Endothelial cell of umbilical vein (primary cell): ENCODE measurements around the gene TNFRSF19.

Source experiments
- CTCF ChIP-seq, 2 donors: IDR thresholded peaks; 1 replicate in 1 of 2; 2 replicates in 1 of 2; pipeline ENCODE4 v1.5.1; 2011; ENCODE audit warnings: low read length in 2 of 2, mild to moderate bottlenecking in 2 of 2, moderate library complexity in 2 of 2, control low read depth in 1 of 2, inconsistent platforms in 1 of 2, low read depth in 1 of 2; ENCODE audit not compliant: insufficient read depth in 1 of 2; ENCODE audit errors: extremely low read depth in 1 of 2
- EZH2 ChIP-seq: IDR thresholded peaks from 2 replicates; pipeline ENCODE4 v1.6.1; 2012; ENCODE audit warnings: borderline replicate concordance, low read depth, mild to moderate bottlenecking, moderate library complexity, low read length, inconsistent platforms; ENCODE audit not compliant: severe bottlenecking
- POLR2A ChIP-seq: IDR thresholded peaks from 2 replicates; pipeline ENCODE4 v1.6.1; 2012; ENCODE audit warnings: low read depth, mild to moderate bottlenecking, control low read depth, low read length
- POLR2AphosphoS5 ChIP-seq: IDR thresholded peaks from 2 replicates; pipeline ENCODE4 v1.6.1; 2012; ENCODE audit warnings: low read depth, mild to moderate bottlenecking, control low read depth, low read length, moderate library complexity; ENCODE audit not compliant: insufficient read depth

- TF ChIP-seq CTCF (IDR thresholded peaks at IDR 0.05; ENCODE audit: extremely low read depth in 1 of 2, insufficient read depth in 1 of 2, low read depth in 1 of 2, low read length in 2 of 2) (no peak), POLR2A (no peak), EZH2 (no peak), POLR2AphosphoS5 (no peak)
Measured at GRCh38 chr13:23615395-23616081, 45.3 kb downstream of the TNFRSF19 start.
